Spleen (tissue), 11 donors: ENCODE results near the gene TMEM220. TPM values are rescaled to one million over a fixed set of nuclear protein-coding genes. Genes with fewer than 3 reads are reported as not detected.
"Not testable (repeated sequence)": the region's sequence is repeated elsewhere in the genome, so short reads cannot be mapped to it uniquely, and the experiment has no call there.

ENCODE experiments used
- DNase-seq: peaks from one replicate; pipeline ENCODE4 v3.0.0-alpha.2; 2020
- H3K27ac ChIP-seq, 8 donors: fragments of 200-600 bp; sonication (generic) in 7 of 8; 1 replicate in 4 of 8; 2 replicates in 4 of 8; pipeline versions ENCODE4 v1.5.0 to v1.8.0; 2016 to 2021; ENCODE audit warnings: inconsistent platforms in 4 of 8, mild to moderate bottlenecking in 4 of 8, moderate library complexity in 1 of 8
- H3K27me3 ChIP-seq, 7 donors: fragments of 200-600 bp; sonication (generic) in 6 of 7; replicated peaks in 1 of 7; 1 replicate in 4 of 7; 2 replicates in 3 of 7; pipeline versions ENCODE4 v1.5.0 to v1.8.0; 2016 to 2021; ENCODE audit warnings: inconsistent platforms in 3 of 7, mild to moderate bottlenecking in 1 of 7
- H3K36me3 ChIP-seq, 6 donors: fragments of 200-600 bp; sonication (generic) in 5 of 6; 1 replicate in 4 of 6; 2 replicates in 2 of 6; pipeline versions ENCODE4 v1.5.0 to v1.8.0; 2016 to 2021; ENCODE audit warnings: inconsistent platforms in 2 of 6
- H3K4me1 ChIP-seq, 6 donors: fragments of 200-600 bp; sonication (generic) in 5 of 6; 1 replicate in 3 of 6; 2 replicates in 3 of 6; pipeline versions ENCODE4 v1.5.0 to v1.8.0; 2016 to 2021; ENCODE audit warnings: inconsistent platforms in 3 of 6
- H3K4me3 ChIP-seq, 8 donors: fragments of 200-600 bp; sonication (generic) in 7 of 8; 1 replicate in 4 of 8; 2 replicates in 4 of 8; pipeline versions ENCODE4 v1.5.0 to v1.8.0; 2016 to 2021; ENCODE audit warnings: inconsistent platforms in 4 of 8, mild to moderate bottlenecking in 4 of 8, moderate library complexity in 2 of 8
- H3K9me3 ChIP-seq, 8 donors: fragments of 200-600 bp; sonication (generic) in 7 of 8; 1 replicate in 4 of 8; 2 replicates in 4 of 8; pipeline versions ENCODE4 v1.5.0 to v1.8.0; 2016 to 2021; ENCODE audit warnings: inconsistent platforms in 4 of 8
- CTCF ChIP-seq, 11 experiments: fragments of 200-600 bp in 7 of 11; fragments of 450-650 bp in 4 of 11; sonication (generic) in 4 of 11; IDR thresholded peaks in 8 of 11; conservative IDR thresholded peaks in 3 of 11; 1 replicate in 7 of 11; 2 replicates in 4 of 11; pipeline versions ENCODE4 v1.4.0 to v1.8.0; 2016 to 2021; ENCODE audit warnings: antibody characterized with exemption in 11 of 11, inconsistent platforms in 4 of 11, mild to moderate bottlenecking in 1 of 11
- POLR2A ChIP-seq, 3 donors: fragments of 450-650 bp; IDR thresholded peaks; one replicate each; pipeline ENCODE4 v1.5.1; 2017; ENCODE audit warnings: antibody characterized with exemption in 3 of 3, mild to moderate bottlenecking in 1 of 3
- POLR2AphosphoS5 ChIP-seq, 3 donors: sonication (generic); formaldehyde crosslinking; IDR thresholded peaks; one replicate each; pipeline ENCODE4 v1.5.1; 2017; ENCODE audit warnings: antibody characterized with exemption in 3 of 3
- WGBS, 5 donors: extraction: QIAGEN DNeasy Blood & Tissue Kit in 3 of 5; methylation state at CpG; one replicate each; pipeline versions ENCODE4 v1.1.5 to v1.1.7; 2013 to 2018; 5-methylcytosine and 5-hydroxymethylcytosine counted together
- intact Hi-C: fragments of 100-400 bp; cut with DNase I; formaldehyde crosslinking; loops from one replicate; pipeline ENCODE4 v1.15.0; 2023; ENCODE audit warnings: low total_unique reads
- polyA plus RNA-seq, 3 donors: library from polyadenylated mRNA; stranded (reverse); fragments of 200-250 nt; gene quantifications; one replicate each; pipeline ENCODE4 v1.2.1, GENCODE V29; 2013
- total RNA-seq, 7 donors: library from RNA; depleted of rRNA in 3 of 7; stranded (reverse); fragments of >200 nt in 3 of 7; fragmentation: NEBNext Ultra II Directional in 4 of 7; extraction: Animal tissue kit (Norgen Biotek cat#: 25700) in 4 of 7; gene quantifications; one replicate each; pipeline versions ENCODE4 v1.1.0 to v1.2.1, GENCODE V29; 2016 to 2021
- donor health status: healthy with polysubstance abuse.
- donor health status: DM: no; HTN: no; CAD: no; lungs with moderate emphysema.
- donor health status: DM: no; HTN: no; CAD: no.
- donor health status: Bipolar disorder and iron deficiency.
- donor health status: healthy.
- donor health status: DM: no; HTN: no; CAD: no.
- donor health status: DM: yes; HTN: yes; CAD: no.

The TMEM220 gene
- total and polyA plus RNA-seq, 10 donors = 3.6 to 12.1 (median 5.4) TPM

DNA sequence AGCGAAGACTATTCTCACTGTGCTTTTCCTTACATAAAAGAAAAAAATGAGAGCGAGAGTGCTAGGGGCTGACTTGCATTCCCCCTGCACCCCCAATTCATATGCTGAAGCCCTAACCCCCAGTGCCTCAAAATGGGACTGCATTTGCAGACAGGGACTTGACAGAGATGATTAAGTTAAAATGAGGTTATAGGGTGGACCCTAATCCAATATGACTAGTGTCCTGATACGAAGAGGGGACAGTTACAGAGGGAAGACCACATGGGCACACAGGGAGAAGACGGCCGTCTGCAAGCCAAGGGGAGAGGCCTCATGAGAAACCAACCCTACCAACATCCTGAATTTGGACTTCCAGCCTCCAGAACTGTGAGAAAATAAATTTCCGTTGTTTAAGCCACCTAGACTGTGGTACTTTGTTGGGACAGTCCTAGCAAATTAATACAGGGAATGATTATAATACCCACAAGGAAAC is 1.6 kb upstream of the TMEM220 start:
- H3K36me3 ChIP-seq = no peaks in the 10 kb centered on the region
- 91 to 98% (median 96%) methylated on average over 6 of the region's 6 CpGs for WGBS, 5 donors

DNA sequence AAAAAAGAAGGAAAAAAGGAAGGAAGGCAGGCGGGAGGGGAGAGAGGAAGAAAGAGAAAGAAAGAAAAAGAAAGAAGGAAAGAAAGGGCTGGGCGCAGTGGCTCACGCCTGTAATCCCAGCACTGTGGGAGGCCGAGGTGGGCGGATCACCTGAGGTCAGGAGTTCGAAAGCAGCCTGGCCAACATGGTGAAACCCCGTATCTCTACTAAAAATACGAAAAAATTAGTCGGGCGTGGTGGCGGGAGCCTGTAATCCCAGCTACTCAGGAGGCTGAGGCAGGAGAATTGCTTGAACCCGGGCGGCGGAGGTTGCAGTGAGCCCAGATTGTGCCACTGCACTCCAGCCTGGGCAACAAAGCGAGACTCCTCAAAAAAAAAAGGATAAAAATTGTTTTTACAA is 424 bp upstream of the TMEM220 start:
- Histone ChIP-seq H3K4me3 (peak overlapping the region; percentile 58 to 76 (median 66)), H3K27ac (peak overlapping the region; percentile 85 to 95 (median 90)), H3K4me1 (peaks cover 0 to 28% (median 20%) of the 10 kb centered on the region in 6 donors)
- 8 to 14% (median 12%) methylated on average over 15 of the region's 15 CpGs for WGBS, 5 donors
- H3K27me3 ChIP-seq, H3K9me3 ChIP-seq, intact Hi-C loops, H3K36me3 ChIP-seq, DNase-seq: not testable (repeated sequence)

More for the DNA sequence above, 1.6 kb upstream of the TMEM220 start:
- Histone ChIP-seq H3K4me3 (no peak overlapping the region), H3K27ac (no peak overlapping the region), H3K9me3 (no peaks in the 10 kb centered on the region), H3K27me3 (peaks cover 0 to 9% (median 0%) of the 10 kb centered on the region in 7 donors), H3K4me1 (peaks cover 0 to 28% (median 20%) of the 10 kb centered on the region in 6 donors)
- intact Hi-C loops = no loop called here
- TF ChIP-seq POLR2A (IDR thresholded peaks at IDR 0.05) = no peak
- no peak for TF ChIP-seq CTCF (IDR thresholded peaks at IDR 0.05 in 8 of 11, conservative IDR thresholded peaks at IDR 0.05 in 3 of 11)
- TF ChIP-seq POLR2AphosphoS5 (IDR thresholded peaks at IDR 0.05) = no peak
- no peak for DNase-seq

DNA sequence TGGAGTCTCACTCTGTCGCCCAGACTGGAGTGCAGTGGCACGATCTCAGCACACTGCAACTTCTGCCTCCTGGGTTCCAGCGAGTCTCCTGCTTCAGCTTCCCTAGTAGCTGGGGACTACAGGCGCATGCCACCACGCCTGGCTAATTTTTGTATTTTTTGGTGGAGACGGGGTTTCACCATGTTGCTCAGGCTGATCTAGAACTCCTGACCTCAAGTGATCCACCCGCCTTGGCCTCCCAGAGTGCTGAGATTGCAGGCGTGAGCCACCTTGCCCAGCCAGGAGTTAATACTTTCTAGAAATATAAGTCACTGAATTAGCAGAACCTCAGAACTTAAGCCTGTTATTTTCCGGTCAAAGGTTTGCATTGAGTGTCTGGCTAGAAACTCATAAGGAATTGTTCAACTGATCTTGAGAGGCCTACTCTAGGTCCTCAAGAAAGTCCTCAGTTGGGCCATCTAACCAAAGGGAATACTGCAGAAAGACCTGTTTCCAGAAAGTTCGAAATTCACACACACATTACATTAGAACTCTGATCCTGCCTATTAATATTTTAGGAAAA is 1.4 kb downstream of the TMEM220 start:
- no peak for DNase-seq
- Histone ChIP-seq H3K36me3 (peaks cover 0 to 23% (median under 1%) of the 10 kb centered on the region in 6 donors), H3K27me3 (peaks cover 0 to 9% (median 0%) of the 10 kb centered on the region in 7 donors), H3K27ac (peak overlapping the region in 5 of 8 donors; percentile 85 to 91 (median 91)), H3K4me1 (peaks cover 0 to 28% (median 20%) of the 10 kb centered on the region in 6 donors), H3K9me3 (no peaks in the 10 kb centered on the region), H3K4me3 (no peak overlapping the region)
- whole genome bisulfite sequencing, 5 donors = 92 to 98% (median 95%) methylated on average over 10 of the region's 10 CpGs
- TF ChIP-seq POLR2A (IDR thresholded peaks at IDR 0.05) (no peak), POLR2AphosphoS5 (IDR thresholded peaks at IDR 0.05) (no peak), CTCF (IDR thresholded peaks at IDR 0.05 in 8 of 11, conservative IDR thresholded peaks at IDR 0.05 in 3 of 11) (no peak)
- intact Hi-C loops = no loop called here

GRCh38 chr17:10727192-10727591 is 2.6 kb downstream of the TMEM220 start:
- H3K27me3 ChIP-seq = peaks cover 0 to 9% (median 0%) of the 10 kb centered on the region in 7 donors
- no peak overlapping the region for H3K27ac ChIP-seq
- no peak overlapping the region for H3K4me3 ChIP-seq
- H3K9me3 ChIP-seq = no peaks in the 10 kb centered on the region
- 70 to 88% (median 85%) methylated on average over 5 of the region's 5 CpGs for WGBS, 5 donors
- no peak for DNase-seq
- peaks cover 0 to 31% (median 9%) of the 10 kb centered on the region in 6 donors for H3K36me3 ChIP-seq
- intact Hi-C loops = no loop called here
- no peak for TF ChIP-seq POLR2A (IDR thresholded peaks at IDR 0.05)
- no peak for TF ChIP-seq POLR2AphosphoS5 (IDR thresholded peaks at IDR 0.05)
- no peak for TF ChIP-seq CTCF (IDR thresholded peaks at IDR 0.05 in 8 of 11, conservative IDR thresholded peaks at IDR 0.05 in 3 of 11)
- H3K4me1 ChIP-seq = peaks cover 0 to 28% (median 20%) of the 10 kb centered on the region in 6 donors
